GM19328 (cell line): ENCODE results near the gene PRDM4.

Experiments
- ATAC-seq: cut with Tn5 transposase; IDR thresholded peaks from one replicate; pipeline ENCODE4 v1.9.1; 2021; ENCODE audit warnings: mild to moderate bottlenecking, moderate library complexity; ENCODE audit not compliant: unreplicated experiment

Gene PRDM4, protein sequence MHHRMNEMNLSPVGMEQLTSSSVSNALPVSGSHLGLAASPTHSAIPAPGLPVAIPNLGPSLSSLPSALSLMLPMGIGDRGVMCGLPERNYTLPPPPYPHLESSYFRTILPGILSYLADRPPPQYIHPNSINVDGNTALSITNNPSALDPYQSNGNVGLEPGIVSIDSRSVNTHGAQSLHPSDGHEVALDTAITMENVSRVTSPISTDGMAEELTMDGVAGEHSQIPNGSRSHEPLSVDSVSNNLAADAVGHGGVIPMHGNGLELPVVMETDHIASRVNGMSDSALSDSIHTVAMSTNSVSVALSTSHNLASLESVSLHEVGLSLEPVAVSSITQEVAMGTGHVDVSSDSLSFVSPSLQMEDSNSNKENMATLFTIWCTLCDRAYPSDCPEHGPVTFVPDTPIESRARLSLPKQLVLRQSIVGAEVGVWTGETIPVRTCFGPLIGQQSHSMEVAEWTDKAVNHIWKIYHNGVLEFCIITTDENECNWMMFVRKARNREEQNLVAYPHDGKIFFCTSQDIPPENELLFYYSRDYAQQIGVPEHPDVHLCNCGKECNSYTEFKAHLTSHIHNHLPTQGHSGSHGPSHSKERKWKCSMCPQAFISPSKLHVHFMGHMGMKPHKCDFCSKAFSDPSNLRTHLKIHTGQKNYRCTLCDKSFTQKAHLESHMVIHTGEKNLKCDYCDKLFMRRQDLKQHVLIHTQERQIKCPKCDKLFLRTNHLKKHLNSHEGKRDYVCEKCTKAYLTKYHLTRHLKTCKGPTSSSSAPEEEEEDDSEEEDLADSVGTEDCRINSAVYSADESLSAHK

DNA sequence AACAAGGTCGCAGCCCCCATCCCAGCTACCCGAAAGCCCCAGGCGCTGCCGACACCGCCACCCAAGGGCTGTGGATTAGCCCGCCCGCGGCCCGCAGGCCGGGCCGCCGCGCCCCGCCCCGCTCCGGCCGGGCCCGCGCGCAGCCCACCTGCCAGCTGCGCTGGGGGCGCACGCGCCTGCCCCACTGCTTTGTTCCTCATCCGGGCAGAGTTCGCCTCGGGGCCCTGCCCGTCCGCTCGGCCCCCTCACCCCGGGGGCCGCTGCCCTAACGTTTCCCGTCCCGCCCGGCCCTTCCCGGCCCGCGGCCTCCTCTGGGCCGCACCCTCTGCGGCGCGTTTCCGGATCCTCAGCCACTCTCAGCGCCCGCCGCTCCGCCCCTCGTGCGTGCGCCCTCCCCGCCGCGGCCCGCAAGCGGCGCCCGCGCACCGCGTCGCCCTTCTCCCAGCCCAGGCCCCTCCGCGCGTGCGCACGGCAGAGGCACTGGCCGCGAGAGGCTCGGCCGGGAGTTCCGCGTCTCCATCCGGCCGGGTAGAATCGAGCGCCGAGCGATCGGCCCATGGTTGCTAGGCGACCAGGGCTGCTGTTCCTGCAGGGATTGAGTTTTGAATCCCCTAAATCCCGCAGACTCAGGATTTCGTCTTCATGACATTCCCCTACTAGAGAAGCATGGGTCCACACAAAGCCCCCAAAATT, at the start of gene PRDM4:
Gene PRDM4 (minus strand): TSS at position 329 of the 693 bp plus-strand sequence. CDS start 622 bp downstream, outside the sequence.
- peak; percentile 97 for ATAC-seq

GRCh38 chr12:107807471-107808150, 46.7 kb upstream of the PRDM4 start:
- ATAC-seq: no peak

DNA sequence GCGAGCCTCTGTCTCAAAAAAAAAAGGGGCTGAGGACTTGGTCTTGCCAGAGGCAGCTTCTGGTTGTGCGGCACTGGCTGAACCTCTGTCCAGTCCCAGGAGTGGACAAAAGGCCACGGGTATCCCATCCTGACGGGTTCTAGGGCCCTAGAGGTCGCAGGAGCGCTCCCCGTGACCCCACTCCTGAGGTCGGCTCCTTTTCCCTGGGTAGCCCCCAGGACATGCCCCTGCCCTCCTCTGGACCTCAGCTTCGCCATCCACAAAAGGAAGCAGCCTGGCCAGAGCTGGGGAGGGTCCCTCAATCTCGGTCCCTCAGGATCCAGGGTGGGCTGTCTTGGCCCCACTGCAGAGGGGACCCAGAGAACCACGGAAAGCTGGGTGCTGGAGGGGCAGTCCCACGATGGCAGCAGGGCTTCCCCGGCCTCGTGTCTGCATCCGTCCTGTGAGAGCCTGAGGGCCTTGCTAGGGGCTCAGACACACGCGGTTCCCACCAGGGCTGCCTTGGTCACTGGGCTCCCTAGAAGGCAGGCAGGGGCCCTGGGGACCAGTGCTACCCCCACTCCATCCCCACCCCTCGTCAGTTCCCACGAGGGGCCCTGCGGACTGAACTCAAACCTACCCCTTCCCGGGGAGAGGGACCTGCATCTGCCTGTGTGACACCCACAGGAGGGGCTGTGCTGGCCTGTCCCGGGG, 44.7 kb upstream of the PRDM4 start:
- ATAC-seq: no peak

- ATAC-seq: no peak
These were observed 42.2 kb upstream of the PRDM4 start for GRCh38 chr12:107803092-107803491.

- no peak for ATAC-seq
These were observed 40.2 kb upstream of the PRDM4 start for GRCh38 chr12:107801150-107801549.

- no peak for ATAC-seq
These were observed 37.6 kb upstream of the PRDM4 start for GRCh38 chr12:107798580-107798979.

- ATAC-seq: no peak
These were observed 33.5 kb upstream of the PRDM4 start for GRCh38 chr12:107794451-107794850.

DNA sequence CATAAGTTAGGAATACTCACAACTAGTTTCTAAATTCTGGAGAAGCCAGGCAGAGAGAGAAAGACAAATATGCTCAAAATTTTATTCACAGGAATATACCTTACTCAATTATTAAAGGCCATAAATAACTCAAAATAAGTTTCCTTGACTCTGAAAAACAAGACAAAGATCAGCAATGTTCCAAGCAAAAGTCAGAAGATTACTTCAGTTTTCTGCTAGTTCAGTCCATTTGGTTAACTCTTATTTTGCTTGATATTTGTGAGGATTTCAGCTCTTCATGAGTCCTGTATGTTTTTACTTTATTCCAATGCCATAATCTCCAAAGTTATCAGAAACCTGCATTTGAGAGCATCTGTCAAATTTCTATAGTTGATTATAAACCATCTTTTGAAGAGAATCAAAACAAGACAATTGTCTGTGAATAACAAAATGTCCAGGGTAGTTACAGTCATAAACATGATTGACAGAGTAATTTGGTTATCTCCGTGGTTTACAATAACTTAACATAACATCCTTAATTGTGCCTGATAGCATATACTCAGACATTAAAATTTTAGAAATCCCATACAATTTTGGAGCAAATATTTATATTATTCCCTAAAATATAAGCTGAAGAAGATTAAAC, 30.6 kb upstream of the PRDM4 start:
- ATAC-seq: no peak

DNA sequence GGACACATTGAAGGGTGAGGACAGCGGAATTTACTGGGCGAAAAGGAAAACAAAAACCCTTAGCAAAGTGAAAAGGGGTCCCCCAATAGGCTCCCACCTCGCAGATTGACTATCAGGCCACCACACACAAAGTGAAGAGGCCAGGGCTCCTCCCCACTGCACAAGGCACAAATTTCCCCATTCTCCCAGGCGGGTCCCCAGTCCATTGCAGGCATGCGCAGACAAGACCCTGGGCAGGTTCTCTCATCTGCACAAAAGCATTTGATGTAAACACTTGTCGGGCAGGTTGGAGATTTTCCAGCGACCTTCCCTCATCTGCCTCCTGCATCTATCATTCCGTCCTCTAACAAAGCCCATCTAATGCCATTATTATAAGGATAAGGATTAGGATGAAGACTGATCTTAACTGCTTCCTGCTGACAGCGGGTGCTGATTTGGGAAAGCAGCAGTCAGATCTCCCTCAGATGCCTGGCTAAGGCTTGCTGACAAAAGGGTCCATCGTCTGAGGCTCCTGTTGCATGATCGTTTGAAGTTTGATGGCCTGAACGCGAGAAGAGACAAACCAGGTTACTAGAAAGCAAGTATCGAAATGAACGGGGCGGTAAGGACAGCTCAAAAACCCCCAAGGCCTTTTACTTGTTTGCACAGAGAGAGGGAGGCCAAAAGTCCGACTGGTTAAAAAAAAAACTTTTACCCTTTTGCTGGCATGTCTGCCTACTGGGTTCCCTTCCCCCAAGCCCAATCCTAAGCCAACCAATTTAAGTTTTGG, 27.9 kb upstream of the PRDM4 start:
- ATAC-seq: no peak

- no peak for ATAC-seq
These were observed 27.3 kb upstream of the PRDM4 start for GRCh38 chr12:107788281-107788680.

DNA sequence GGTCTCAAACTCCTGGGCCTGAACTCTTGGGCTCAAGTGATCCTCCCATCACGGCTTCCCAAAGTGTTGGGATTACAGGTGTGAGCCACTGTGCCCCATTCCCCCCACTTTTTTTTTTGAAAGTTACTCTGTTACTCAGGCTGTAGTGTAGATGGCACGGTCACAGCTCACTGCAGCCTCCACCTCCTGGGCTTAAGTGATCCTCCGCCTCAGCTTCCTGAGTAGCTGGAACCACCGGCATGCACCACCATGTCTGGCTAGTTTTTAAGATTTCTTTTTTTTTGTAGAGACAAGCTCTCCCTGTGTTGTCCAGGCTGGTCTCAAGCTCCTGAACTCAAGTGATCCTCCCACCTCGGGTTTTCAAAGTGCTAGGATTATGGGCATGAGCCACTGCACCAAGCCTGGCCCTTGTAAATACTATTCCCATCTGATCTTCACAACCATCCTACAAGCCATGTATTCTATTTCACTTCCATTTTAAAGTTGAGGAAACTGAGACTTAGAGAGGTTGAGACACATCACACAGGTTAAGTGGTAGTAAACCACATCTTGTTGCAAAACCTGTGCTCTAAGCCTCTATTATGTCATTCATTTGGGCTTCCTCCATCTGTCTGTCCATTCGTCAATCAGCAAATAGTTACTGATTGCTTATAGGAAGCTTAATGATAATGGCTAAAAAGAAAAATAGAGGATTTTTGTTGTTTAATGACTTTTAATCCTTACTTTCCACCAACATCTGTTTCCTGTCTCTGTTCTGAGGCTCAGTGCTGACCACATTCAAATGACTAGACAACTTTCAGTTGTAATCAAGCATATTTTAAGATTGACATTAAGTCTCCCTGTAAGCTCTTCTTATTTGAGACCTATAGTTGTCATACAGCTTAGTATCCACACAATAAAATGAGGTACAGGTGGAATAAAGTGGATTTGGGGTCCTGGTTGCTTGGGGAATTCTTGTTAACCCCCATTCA, 22.8 kb upstream of the PRDM4 start:
- ATAC-seq: peak; percentile 54

DNA sequence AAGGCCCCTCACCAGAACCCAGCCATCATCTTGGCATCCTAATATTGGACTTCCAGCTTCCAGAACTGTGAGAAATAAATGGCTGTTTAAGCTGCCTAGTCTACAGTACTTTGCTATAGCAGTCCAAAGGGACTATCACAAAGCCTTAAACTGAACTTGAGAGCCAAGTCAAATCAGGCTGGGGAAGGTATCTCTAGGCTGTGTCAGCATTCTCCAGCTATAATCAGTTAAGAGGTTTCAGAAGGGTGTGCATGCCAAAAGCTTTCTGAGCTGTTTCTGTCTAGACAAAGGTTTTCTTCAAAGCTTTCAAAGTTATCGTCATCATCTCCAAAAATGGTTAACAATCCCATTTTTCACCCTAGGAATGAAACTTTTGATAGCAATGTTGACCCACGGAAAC, 21.1 kb upstream of the PRDM4 start:
- ATAC-seq: no peak

DNA sequence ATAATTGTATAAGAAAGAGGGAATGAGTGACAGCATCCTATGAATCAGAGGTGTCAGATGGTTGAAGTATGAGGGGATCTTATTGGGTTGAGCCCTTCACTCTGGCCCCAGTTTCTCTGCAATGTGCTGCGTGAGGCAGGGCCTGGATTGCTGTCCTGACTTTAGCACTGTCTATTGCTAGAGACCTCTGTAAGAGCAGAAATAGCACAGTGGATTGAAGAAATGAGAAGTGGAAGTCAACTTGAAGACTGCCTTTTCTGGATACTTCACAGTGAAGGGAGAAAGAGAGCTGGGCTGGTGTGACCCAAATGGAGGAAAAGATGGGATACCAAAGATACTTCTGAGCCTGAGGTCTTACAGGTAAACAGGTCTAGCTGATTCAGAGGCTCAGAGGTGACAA, 19.4 kb upstream of the PRDM4 start:
- no peak for ATAC-seq

DNA sequence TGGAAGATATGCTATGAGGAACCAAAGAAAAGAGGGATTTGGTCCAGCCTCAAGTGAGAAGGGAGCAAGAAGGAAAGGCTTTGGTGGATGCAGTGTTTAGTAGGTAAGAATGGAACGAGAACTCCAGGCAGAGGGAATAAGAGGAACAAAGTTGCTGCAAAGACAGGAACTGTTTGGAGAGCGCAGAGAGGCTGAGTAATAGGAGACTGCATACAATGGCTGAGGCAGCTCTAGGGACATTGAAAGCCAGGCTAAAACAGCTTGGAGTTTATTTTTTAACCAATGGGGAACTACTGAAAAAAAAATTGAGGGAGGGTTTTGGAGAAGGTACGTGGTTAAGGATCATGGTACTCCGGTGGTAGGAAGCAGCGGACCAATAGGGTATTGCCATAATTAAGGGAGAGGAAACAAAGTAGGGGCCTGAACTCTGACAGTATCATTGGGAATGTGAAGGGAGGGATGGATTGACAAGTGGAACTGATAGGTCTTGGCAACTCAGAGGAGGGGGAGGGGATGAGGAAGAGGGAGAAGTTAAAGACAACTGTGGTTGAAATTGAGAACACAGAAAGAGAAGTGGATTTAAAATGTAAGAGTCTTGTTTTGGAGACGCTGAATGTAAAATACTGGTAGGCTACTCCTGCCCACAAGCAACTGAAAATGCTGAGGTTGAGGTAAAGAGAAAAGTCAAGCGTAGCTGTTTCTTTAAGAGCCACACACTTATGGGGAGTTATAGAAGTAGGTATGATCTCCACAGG, 18.3 kb upstream of the PRDM4 start:
- ATAC-seq: peak; percentile 48

DNA sequence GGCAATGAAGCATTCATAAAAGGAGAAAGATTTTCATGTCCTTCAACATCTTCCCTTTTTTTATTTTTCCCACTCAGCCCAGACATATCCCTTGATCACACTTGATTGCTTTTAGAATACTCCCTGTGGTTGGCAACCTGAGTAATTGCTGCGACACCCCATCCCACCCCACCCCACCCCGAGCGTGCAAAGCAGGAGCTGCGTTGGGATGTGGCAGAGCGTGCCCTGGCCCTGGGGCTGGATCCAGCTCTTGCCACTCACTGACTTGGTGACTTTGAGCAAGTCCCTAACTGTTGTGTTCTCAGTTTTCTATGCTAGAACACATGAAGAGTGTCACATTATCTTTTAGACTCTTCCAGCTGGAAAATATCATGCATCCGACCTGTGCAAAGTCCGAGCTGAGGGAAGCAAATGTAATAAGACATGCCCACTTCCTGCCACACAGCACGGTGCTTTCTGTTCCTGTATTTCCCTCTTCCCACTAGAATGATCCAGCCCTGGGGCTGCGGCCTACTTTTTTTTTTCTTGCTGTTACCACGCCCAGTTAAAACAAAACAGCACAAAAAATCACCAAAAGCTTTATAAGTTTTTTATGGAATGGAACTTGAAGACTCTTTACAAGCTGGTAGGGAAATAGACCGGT, 17.6 kb upstream of the PRDM4 start:
- ATAC-seq: no peak

DNA sequence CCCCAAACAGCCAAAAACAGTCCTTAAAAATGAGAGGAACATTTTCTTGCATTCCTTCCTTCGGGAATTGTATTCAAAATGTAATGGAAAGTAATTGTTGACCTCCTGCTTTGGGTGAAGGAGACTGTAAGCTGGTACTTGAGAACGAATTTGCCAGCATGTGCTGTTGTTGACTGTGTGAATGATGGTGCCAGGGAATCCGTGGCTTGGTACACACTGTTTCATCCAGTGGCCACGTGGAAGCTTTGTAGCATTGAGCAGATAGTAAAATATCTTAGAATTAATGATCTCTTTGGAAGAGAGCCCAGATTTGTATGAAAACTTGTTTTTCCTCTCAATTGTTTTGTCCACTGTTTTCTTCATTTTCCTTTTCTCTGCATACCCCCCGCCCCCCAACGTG, 15.2 kb upstream of the PRDM4 start:
- no peak for ATAC-seq
